ENCODE results near the gene PRAME. TPM values are rescaled to one million over a fixed set of nuclear protein-coding genes. Genes with fewer than 3 reads are reported as not detected.

The PRAME gene
- total and polyA plus RNA-seq, 10 of the 15 experiments (the other 5 are each of a cell fraction or from before 2014, with no cell fraction given) = 0.40 to 2.5 (median 0.65) TPM

DNA sequence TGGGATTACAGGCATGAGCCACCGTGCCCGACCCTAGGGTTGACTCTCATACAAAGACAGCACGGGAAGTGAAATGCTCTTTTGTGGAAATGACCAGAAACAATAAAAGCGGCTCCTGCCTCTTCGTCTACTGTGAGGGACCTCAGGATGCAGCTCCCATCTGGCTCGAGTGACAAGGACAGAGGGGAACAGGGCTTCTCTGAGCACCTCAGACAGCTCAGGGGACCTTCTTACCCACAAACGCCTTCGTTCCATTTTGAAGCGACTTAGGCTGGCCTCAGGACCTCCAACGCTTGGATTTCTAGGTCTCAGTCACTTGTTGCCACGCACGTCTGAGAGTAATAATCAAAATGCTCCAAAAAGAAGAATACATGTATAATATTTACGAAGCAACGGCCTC lies 2.5 kb downstream of the PRAME start:
- 84% methylated on average over 14 of the region's 14 CpGs for WGBS (ENCODE audit: insufficient coverage, insufficient replicate concordance, low lambda C conversion rate, missing lambda C conversion rate)
- POLR2A ChIA-PET = no interaction called here
- intact Hi-C loops (cut with micrococcal nuclease; ENCODE audit: unreplicated experiment) = loop anchor here (10.0 kb wide), 1 partner anchor 132 kb away; no protein-coding TSS in a partner anchor

GRCh38 chr22:22555596-22555995 lies 3.5 kb downstream of the PRAME start:
- Histone ChIP-seq H3K9me3 (replicated peaks; ENCODE audit: control insufficient read depth, insufficient read depth, low read length) (no peaks in the 10 kb centered on the region), H3K4me2 (ENCODE audit: control insufficient read depth, insufficient read depth) (no peak overlapping the region), H3K79me2 (ENCODE audit: control insufficient read depth, insufficient read depth, low read length) (no peaks in the 10 kb centered on the region), H3K9ac (ENCODE audit: control insufficient read depth, insufficient read depth, low read length) (no peak overlapping the region), H3K4me1 (ENCODE audit: control insufficient read depth, insufficient read depth, low read length) (0 out of 2 replicates have a peak, but pooled peaks cover 4% of the 10 kb centered on the region), H3K36me3 (ENCODE audit: control insufficient read depth in 2 of 2, insufficient read depth in 2 of 2, low read length in 1 of 2) (no peaks in the 10 kb centered on the region), H3K27ac (ENCODE audit: control insufficient read depth, insufficient read depth) (no peak overlapping the region), H2AFZ (ENCODE audit: control insufficient read depth, low read depth, low read length) (no peak overlapping the region), H3K27me3 (replicated peaks in 1 of 2; ENCODE audit: control insufficient read depth in 2 of 2, insufficient read depth in 2 of 2, low read length in 1 of 2) (no peaks in the 10 kb centered on the region), H4K20me1 (ENCODE audit: control insufficient read depth, insufficient read depth) (no peaks in the 10 kb centered on the region), H3K4me3 (no peak overlapping the region)
- WGBS (ENCODE audit: insufficient coverage, insufficient replicate concordance, low lambda C conversion rate, missing lambda C conversion rate) = 79% methylated on average over 9 of the region's 9 CpGs
- in situ Hi-C loops (cut with MboI) = no loop called here
- POLR2A ChIA-PET = no interaction called here
- SMC1A ChIA-PET (ENCODE audit: uncharacterized antibody, unreplicated experiment) = no interaction called here
- intact Hi-C loops (cut with micrococcal nuclease; ENCODE audit: unreplicated experiment) = loop anchor here (10.0 kb wide), 1 partner anchor 131 kb away; no protein-coding TSS in a partner anchor
- no peak for ATAC-seq
- CTCF ChIA-PET = interaction anchor here (0.7 to 3.5 kb wide), 2 partner anchors 40 to 91 kb away, joined by 3 to 21 read pairs; no protein-coding TSS in a partner anchor
- no peak for DNase-seq (ENCODE audit: low read depth, low spot score)
- RAD21 ChIA-PET (ENCODE audit: unreplicated experiment) = interaction anchor here (1.3 kb wide), 1 partner anchor 198 kb away, joined by 3 read pairs; no protein-coding TSS in a partner anchor
- no TSS peak for BruUV-seq (replicated peaks)
- FAIRE-seq = no peak
- TF ChIP-seq MTA3 (IDR thresholded peaks at IDR 0.05; ENCODE audit: borderline replicate concordance, low read length) = no peak
- no peak for TF ChIP-seq POLR2A (IDR thresholded peaks at IDR 0.05; ENCODE audit: low read depth, low read length)
- TF ChIP-seq PAX8 (IDR thresholded peaks at IDR 0.05) = no peak
- no peak for TF ChIP-seq SMAD1 (IDR thresholded peaks at IDR 0.05; ENCODE audit: low read depth, partially characterized antibody)
- TF ChIP-seq MYB (IDR thresholded peaks at IDR 0.05; ENCODE audit: borderline replicate concordance, low read depth, low read length) = no peak
- no peak for TF ChIP-seq TCF7 (IDR thresholded peaks at IDR 0.05; ENCODE audit: borderline replicate concordance)
- no peak for TF ChIP-seq EED (IDR thresholded peaks at IDR 0.05; ENCODE audit: low read depth)
- TF ChIP-seq EZH2 (IDR thresholded peaks at IDR 0.05; ENCODE audit: borderline replicate concordance, control insufficient read depth, low read depth, low read length) = no peak
- no peak for TF ChIP-seq CREM (IDR thresholded peaks at IDR 0.05; ENCODE audit: low read depth)
- no peak for TF ChIP-seq ETV6 (conservative IDR thresholded peaks at IDR 0.05 in 1 of 2, IDR thresholded peaks at IDR 0.05 in 1 of 2; ENCODE audit: borderline replicate concordance in 1 of 2, low read depth in 1 of 2)
- no peak for TF ChIP-seq MEF2A (IDR thresholded peaks at IDR 0.05; ENCODE audit: insufficient read depth, low read depth, low read length)

More for the DNA sequence above, 2.5 kb downstream of the PRAME start:
- Histone ChIP-seq H3K27me3 (replicated peaks in 1 of 2; ENCODE audit: control insufficient read depth in 2 of 2, insufficient read depth in 2 of 2, low read length in 1 of 2) (no peaks in the 10 kb centered on the region), H3K79me2 (ENCODE audit: control insufficient read depth, insufficient read depth, low read length) (no peaks in the 10 kb centered on the region), H4K20me1 (ENCODE audit: control insufficient read depth, insufficient read depth) (no peaks in the 10 kb centered on the region), H3K4me3 (no peak overlapping the region), H3K27ac (ENCODE audit: control insufficient read depth, insufficient read depth) (no peak overlapping the region), H3K36me3 (ENCODE audit: control insufficient read depth in 2 of 2, insufficient read depth in 2 of 2, low read length in 1 of 2) (no peaks in the 10 kb centered on the region), H3K9me3 (replicated peaks; ENCODE audit: control insufficient read depth, insufficient read depth, low read length) (no peaks in the 10 kb centered on the region), H3K4me1 (ENCODE audit: control insufficient read depth, insufficient read depth, low read length) (0 out of 2 replicates have a peak, but pooled peaks cover 4% of the 10 kb centered on the region), H3K9ac (ENCODE audit: control insufficient read depth, insufficient read depth, low read length) (no peak overlapping the region), H3K4me2 (ENCODE audit: control insufficient read depth, insufficient read depth) (no peak overlapping the region), H2AFZ (ENCODE audit: control insufficient read depth, low read depth, low read length) (no peak overlapping the region)
- in situ Hi-C loops (cut with MboI) = no loop called here
- SMC1A ChIA-PET (ENCODE audit: uncharacterized antibody, unreplicated experiment) = no interaction called here
- no TSS peak for BruUV-seq (replicated peaks)
- CTCF ChIA-PET = interaction anchor here (0.6 kb wide), 1 partner anchor 352 kb away, joined by 3 read pairs; no protein-coding TSS in a partner anchor
- ATAC-seq (no peak), DNase-seq (ENCODE audit: low read depth, low spot score) (no peak), FAIRE-seq (no peak)
- no peak for TF ChIP-seq LARP7 (IDR thresholded peaks at IDR 0.05)
- TF ChIP-seq CREB1 (IDR thresholded peaks at IDR 0.05; ENCODE audit: low read depth) = no peak
- TF ChIP-seq CBFB (IDR thresholded peaks at IDR 0.05; ENCODE audit: low read depth) = no peak
- TF ChIP-seq, protein P1, sequence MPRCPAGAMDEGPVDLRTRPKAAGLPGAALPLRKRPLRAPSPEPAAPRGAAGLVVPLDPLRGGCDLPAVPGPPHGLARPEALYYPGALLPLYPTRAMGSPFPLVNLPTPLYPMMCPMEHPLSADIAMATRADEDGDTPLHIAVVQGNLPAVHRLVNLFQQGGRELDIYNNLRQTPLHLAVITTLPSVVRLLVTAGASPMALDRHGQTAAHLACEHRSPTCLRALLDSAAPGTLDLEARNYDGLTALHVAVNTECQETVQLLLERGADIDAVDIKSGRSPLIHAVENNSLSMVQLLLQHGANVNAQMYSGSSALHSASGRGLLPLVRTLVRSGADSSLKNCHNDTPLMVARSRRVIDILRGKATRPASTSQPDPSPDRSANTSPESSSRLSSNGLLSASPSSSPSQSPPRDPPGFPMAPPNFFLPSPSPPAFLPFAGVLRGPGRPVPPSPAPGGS (IDR thresholded peaks at IDR 0.05; ENCODE audit: borderline replicate concordance, insufficient read depth, low read depth, low read length, poor library complexity, severe bottlenecking) = no peak
- TF ChIP-seq NFYA (IDR thresholded peaks at IDR 0.05; ENCODE audit: borderline replicate concordance, low read depth, low read length) = no peak
- no peak for TF ChIP-seq SMAD5 (IDR thresholded peaks at IDR 0.05; ENCODE audit: low read depth)
- no peak for TF ChIP-seq NRF1 (conservative IDR thresholded peaks at IDR 0.05; ENCODE audit: low read depth, low read length)
- RAD21 ChIA-PET (ENCODE audit: unreplicated experiment) = no interaction called here

Measured in GM12878 (cell line).